Retinal pigment epithelial cell (primary cell): ENCODE results near the gene ADGRL2.

Experiments
- DNase-seq: peaks from one replicate; pipeline ENCODE4 v3.0.0-alpha.2; 2010; ENCODE audit warnings: low read depth
- H3K4me3 ChIP-seq: 2 replicates; pipeline ENCODE4 v1.5.1; 2011; ENCODE audit warnings: mild to moderate bottlenecking, low read length, control low read depth, moderate library complexity
- TF ChIP-seq, protein P1 (sequence below): conservative IDR thresholded peaks from 2 replicates; pipeline ENCODE4 v1.5.1; 2011; ENCODE audit warnings: low read depth, low read length, control low read depth, inconsistent platforms

ADGRL2 gene

DNA sequence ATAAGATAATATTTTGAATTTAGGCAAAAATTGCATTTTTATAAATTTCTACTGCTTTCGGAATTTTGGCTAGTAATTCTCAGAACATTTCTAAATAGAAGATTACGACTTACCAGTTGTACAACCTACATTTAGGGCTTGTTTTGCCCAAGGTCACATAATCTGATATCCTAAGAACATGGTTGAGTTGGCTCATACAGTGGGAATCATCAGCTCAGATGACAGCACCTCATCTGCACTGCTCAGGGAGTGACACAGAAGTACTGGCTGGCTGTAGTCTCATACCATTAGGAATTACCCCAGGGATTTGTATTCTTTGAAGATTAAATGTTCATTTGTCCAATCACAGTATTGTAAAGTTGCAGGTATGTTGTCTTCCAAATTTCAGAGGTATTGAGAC lies 217.6 kb downstream of the ADGRL2 start:
- DNase-seq = no peak
- no peak overlapping the region for H3K4me3 ChIP-seq
- TF ChIP-seq, protein P1, sequence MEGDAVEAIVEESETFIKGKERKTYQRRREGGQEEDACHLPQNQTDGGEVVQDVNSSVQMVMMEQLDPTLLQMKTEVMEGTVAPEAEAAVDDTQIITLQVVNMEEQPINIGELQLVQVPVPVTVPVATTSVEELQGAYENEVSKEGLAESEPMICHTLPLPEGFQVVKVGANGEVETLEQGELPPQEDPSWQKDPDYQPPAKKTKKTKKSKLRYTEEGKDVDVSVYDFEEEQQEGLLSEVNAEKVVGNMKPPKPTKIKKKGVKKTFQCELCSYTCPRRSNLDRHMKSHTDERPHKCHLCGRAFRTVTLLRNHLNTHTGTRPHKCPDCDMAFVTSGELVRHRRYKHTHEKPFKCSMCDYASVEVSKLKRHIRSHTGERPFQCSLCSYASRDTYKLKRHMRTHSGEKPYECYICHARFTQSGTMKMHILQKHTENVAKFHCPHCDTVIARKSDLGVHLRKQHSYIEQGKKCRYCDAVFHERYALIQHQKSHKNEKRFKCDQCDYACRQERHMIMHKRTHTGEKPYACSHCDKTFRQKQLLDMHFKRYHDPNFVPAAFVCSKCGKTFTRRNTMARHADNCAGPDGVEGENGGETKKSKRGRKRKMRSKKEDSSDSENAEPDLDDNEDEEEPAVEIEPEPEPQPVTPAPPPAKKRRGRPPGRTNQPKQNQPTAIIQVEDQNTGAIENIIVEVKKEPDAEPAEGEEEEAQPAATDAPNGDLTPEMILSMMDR = no peak

DNA sequence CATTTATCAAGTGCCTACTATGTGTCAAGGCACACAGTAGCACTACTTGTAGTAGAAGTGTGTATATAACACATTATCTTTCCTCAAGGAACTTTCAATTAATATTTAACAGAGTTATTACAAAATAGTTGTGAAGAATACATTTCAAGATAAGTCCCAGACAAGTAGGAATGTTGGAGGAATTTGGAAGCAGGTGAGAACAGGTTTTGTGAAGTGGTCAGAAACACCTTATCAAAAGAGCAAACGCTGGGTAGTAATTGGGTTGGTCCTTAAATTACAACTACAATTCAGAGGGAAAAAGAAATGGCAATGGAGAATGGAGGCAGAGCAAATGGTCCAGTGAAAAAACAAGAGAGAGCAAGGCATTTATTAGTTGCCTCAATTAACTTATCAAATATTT lies 218.8 kb downstream of the ADGRL2 start:
- TF ChIP-seq, protein P1 = no peak

DNA sequence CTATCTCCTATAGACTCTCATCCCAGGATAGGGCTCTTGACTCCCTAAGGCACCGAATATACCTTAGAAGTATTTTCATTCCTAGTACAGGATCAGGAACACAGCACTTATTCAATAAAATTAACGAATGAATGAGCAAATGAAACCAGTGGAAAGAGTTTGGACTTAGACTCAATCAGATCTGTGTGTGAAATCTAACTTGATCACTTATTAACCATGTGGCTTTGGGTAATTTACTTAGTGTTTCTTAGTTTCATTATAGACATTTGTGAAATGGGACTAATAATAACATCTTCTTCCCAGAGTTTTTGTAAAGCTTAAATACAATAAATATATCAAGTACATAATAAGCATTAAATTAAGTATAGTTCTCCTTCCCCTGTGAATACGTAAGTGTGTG lies 230.1 kb downstream of the ADGRL2 start:
- TF ChIP-seq, protein P1 = no peak
- no peak overlapping the region for H3K4me3 ChIP-seq
- no peak for DNase-seq

More for the DNA sequence above, 218.8 kb downstream of the ADGRL2 start:
- H3K4me3 ChIP-seq = no peak overlapping the region
- DNase-seq = no peak

DNA sequence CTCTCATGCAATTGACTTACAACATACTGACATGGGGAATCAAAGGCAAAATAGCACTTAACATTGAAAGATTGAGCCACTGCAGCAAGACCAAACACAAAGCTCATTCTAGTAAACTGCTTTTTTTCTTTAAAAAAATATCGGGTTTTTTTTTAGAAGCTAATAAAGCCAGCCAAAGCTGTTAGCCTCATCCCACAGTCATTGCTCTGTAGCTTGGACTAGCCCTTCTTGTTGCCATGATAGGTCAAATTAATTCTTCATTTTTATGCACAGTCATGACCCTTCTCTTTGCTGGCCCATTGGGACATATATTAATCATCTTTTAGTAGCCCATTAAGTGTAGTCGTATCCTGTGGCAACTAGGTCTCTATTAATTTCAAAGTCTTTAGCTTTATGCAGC lies 231.3 kb downstream of the ADGRL2 start:
- TF ChIP-seq, protein P1 = no peak
- H3K4me3 ChIP-seq = no peak overlapping the region
- no peak for DNase-seq

DNA sequence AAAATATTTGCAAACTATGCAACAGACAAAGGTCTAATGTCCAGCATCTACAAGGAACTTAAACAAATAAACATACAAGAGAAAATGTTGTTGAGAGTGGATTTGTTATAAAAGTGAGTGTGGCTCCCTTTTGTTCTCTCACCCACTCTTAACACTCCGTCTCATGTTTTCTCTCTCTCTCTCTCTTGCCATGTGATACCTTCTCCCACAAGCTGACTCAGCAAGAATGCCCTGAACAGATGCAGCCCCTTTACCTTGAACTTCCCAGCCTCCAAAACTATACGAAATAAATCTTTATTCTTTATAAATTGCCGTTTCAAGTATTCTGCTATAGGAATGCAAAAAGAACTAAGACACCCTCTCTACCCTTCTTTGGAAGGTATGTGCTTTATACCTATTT lies 234.1 kb downstream of the ADGRL2 start:
- TF ChIP-seq, protein P1 = no peak
- no peak for DNase-seq
- no peak overlapping the region for H3K4me3 ChIP-seq
